Mesothelial cell of epicardium (in vitro differentiated cells): ENCODE results near the gene TPM1. TPM values are rescaled to one million over a fixed set of nuclear protein-coding genes. Genes with fewer than 3 reads are reported as not detected.

Source experiments
- DNase-seq, 2 experiments: peaks; one replicate each; pipeline ENCODE4 v3.0.0; 2021; ENCODE audit warnings: low spot score in 2 of 2; ENCODE audit not compliant: unreplicated experiment in 2 of 2
- H3K27ac Mint-ChIP-seq: 2 replicates; pipeline ENCODE4 v1.8.0; 2021; ENCODE audit warnings: mixed read lengths
- H3K27me3 Mint-ChIP-seq: 2 replicates; pipeline ENCODE4 v1.8.0; 2021; ENCODE audit warnings: low read depth, mixed read lengths
- H3K36me3 Mint-ChIP-seq: 2 replicates; pipeline ENCODE4 v1.8.0; 2021; ENCODE audit warnings: mixed read lengths
- H3K4me1 Mint-ChIP-seq: 2 replicates; pipeline ENCODE4 v1.8.0; 2021; ENCODE audit warnings: mixed read lengths
- H3K4me3 Mint-ChIP-seq: 2 replicates; pipeline ENCODE4 v1.8.0; 2021; ENCODE audit warnings: mild to moderate bottlenecking, moderate library complexity, mixed read lengths
- H3K9me3 Mint-ChIP-seq: 2 replicates; pipeline ENCODE4 v1.8.0; 2021; ENCODE audit warnings: mixed read lengths
- total RNA-seq: library from RNA; stranded (reverse); gene quantifications from 3 replicates; pipeline ENCODE4 v1.2.1, GENCODE V29; 2021
- TF ChIP-seq, protein P1 (sequence below): fragments of 200-600 bp; sonication (generic); IDR thresholded peaks from one replicate; pipeline ENCODE4 v1.5.0; 2021; ENCODE audit warnings: antibody characterized with exemption; ENCODE audit not compliant: unreplicated experiment

The TPM1 gene
- total RNA-seq, 1 donor from 2014 or later: 659 TPM

- no peaks in the 10 kb centered on the region for H3K27me3 Mint-ChIP-seq
- peaks cover 7% of the 10 kb centered on the region for H3K36me3 Mint-ChIP-seq
- peak overlapping the region; percentile 92 for H3K4me3 Mint-ChIP-seq
- TF ChIP-seq, protein P1, sequence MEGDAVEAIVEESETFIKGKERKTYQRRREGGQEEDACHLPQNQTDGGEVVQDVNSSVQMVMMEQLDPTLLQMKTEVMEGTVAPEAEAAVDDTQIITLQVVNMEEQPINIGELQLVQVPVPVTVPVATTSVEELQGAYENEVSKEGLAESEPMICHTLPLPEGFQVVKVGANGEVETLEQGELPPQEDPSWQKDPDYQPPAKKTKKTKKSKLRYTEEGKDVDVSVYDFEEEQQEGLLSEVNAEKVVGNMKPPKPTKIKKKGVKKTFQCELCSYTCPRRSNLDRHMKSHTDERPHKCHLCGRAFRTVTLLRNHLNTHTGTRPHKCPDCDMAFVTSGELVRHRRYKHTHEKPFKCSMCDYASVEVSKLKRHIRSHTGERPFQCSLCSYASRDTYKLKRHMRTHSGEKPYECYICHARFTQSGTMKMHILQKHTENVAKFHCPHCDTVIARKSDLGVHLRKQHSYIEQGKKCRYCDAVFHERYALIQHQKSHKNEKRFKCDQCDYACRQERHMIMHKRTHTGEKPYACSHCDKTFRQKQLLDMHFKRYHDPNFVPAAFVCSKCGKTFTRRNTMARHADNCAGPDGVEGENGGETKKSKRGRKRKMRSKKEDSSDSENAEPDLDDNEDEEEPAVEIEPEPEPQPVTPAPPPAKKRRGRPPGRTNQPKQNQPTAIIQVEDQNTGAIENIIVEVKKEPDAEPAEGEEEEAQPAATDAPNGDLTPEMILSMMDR: no peak
- H3K4me1 Mint-ChIP-seq: peaks cover 86% of the 10 kb centered on the region
- DNase-seq: peak in 1 of 2 experiments; percentile 55
- peak overlapping the region; percentile 96 for H3K27ac Mint-ChIP-seq
- H3K9me3 Mint-ChIP-seq: no peaks in the 10 kb centered on the region
Observed at GRCh38 chr15:63048776-63049665, 6.5 kb downstream of the TPM1 start.

DNA sequence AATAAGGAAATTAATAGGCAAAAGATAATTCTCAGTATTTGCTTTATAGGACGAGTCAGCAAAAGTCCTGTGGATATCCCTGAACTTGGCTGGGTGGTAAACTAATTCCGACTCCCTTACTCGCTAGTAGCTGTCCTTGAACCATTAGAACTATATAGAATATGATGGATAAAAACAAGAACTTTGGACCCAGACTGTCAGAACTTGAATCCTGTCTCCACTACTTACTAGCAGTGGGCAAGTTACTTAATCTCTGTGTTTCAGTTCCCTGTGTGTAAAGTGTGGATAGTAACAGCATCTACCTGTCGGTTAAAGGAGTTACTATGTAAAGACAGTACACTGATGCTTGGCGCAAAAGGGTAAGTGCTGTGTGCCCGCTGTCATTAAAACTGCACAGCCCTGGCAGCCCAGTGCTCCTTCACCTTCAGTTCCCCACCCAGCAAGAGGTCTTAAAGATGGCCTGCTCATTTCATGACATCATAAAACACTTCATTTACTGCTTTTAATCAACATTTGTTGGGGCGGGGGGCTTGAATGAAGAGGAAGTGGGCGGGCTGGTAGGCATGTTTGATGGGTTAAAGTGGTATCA, 7.3 kb downstream of the TPM1 start:
- Mint-ChIP-seq H3K27me3 (no peaks in the 10 kb centered on the region), H3K27ac (peak overlapping the region; percentile 96), H3K4me1 (peaks cover 87% of the 10 kb centered on the region), H3K9me3 (no peaks in the 10 kb centered on the region), H3K36me3 (peaks cover 7% of the 10 kb centered on the region), H3K4me3 (peak overlapping the region; percentile 92)
- no peak for DNase-seq
- TF ChIP-seq, protein P1: no peak

DNA sequence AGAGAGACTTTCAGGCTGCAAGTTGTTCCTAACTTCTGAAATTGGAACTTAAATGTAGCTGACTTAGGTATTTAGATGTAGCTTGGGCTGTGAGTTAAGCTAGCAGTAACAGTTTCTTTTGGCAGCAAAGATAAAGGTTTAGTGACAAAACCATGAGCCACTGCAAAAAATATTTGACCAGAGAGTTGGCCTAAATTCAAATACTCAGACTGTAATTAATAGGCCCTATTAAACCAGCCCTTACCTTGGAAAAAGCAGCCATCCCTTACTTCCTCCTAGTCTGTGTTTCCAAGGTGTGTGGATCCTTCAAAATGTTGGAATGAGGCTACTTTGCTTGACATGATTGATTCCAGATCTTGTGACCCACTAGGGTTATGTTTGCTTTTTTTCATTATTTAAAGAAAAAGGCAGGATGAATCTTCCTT, 8.2 kb downstream of the TPM1 start:
- no peak for DNase-seq
- no peaks in the 10 kb centered on the region for H3K27me3 Mint-ChIP-seq
- H3K4me3 Mint-ChIP-seq: peak overlapping the region; percentile 92
- peak overlapping the region; percentile 85 for H3K27ac Mint-ChIP-seq
- H3K4me1 Mint-ChIP-seq: peaks cover 87% of the 10 kb centered on the region
- H3K36me3 Mint-ChIP-seq: peaks cover 5% of the 10 kb centered on the region
- TF ChIP-seq, protein P1: no peak
- H3K9me3 Mint-ChIP-seq: no peaks in the 10 kb centered on the region

DNA sequence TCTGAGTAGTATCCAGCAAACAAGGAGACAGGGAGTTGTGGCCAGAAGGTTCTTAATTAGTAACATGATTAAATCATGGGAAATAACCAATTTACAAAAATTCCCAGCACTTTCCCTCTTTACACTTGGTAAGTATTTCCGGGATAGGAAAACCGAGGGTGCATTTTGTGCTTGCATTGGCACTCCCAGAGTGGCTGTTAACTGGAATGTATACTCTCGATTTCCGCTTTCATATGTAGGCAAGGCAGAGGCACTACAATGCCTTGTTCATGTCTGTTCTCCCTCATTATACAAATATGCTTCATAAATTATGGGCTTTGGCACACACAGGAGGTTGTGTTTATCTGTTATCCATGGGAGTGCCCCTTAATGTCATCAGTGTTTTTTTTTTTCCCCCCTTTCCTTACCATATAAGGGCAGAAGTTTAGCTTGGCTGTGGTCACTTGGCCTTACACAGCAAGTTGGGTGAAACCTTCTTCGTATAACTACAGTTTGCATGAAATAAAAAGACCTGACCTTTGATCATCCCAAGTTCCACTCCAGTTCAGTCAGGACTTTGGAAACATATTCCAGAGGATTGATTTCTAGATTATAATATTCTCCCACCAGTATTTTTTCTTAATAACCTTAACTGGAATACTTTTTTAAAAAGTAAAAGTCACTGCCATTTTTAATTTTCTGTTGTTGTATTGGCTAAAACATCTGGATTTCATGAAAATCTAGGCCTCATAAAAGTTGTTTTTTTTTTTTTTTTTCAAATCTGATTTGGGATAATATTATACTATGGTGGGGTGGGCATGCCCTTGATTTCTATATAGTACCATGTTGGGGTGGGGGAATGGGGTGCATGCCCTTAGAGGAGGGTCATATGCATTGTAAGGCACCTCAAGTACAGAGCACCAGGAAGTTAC, 8.9 kb downstream of the TPM1 start:
- DNase-seq: no peak
- H3K4me1 Mint-ChIP-seq: peaks cover 86% of the 10 kb centered on the region
- H3K36me3 Mint-ChIP-seq: peaks cover 9% of the 10 kb centered on the region
- H3K9me3 Mint-ChIP-seq: no peaks in the 10 kb centered on the region
- peak overlapping the region; percentile 92 for H3K4me3 Mint-ChIP-seq
- peak overlapping the region; percentile 86 for H3K27ac Mint-ChIP-seq
- H3K27me3 Mint-ChIP-seq: no peaks in the 10 kb centered on the region
- TF ChIP-seq, protein P1: no peak

- Mint-ChIP-seq H3K4me3 (no peak overlapping the region), H3K4me1 (peaks cover 83% of the 10 kb centered on the region), H3K9me3 (no peaks in the 10 kb centered on the region), H3K27ac (peak overlapping the region; percentile 86), H3K36me3 (peaks cover 14% of the 10 kb centered on the region), H3K27me3 (no peaks in the 10 kb centered on the region)
- no peak for DNase-seq
- TF ChIP-seq, protein P1: no peak
Observed at GRCh38 chr15:63052077-63052841, 9.7 kb downstream of the TPM1 start.
